Loucy (cell line): ENCODE data around the gene PODXL.

Source experiments
- H2AFZ ChIP-seq: fragments of 200-600 bp; sonication (generic); 2 replicates; pipeline ENCODE4 v1.6.0; 2016; ENCODE audit warnings: antibody characterized with exemption, mild to moderate bottlenecking, low read length, moderate library complexity
- H3F3A ChIP-seq: fragments of 200-600 bp; 2 replicates; pipeline ENCODE4 v1.6.0; 2016; ENCODE audit warnings: antibody characterized with exemption, low read depth, mild to moderate bottlenecking
- H3K27me3 ChIP-seq: fragments of 200-600 bp; sonication (generic); 2 replicates; pipeline ENCODE4 v1.6.1; 2014; ENCODE audit warnings: low read length, mild to moderate bottlenecking; ENCODE audit not compliant: insufficient read depth, poor library complexity, severe bottlenecking
- H3K36me3 ChIP-seq: fragments of 200-600 bp; sonication (generic); 2 replicates; pipeline ENCODE4 v1.6.1; 2016; ENCODE audit warnings: low read length; ENCODE audit not compliant: insufficient read depth
- H3K4me1 ChIP-seq: fragments of 200-600 bp; sonication (generic); 2 replicates; pipeline ENCODE4 v1.5.1; 2014; ENCODE audit warnings: low read length, mild to moderate bottlenecking; ENCODE audit not compliant: insufficient read depth, poor library complexity, severe bottlenecking
- H3K4me2 ChIP-seq: fragments of 200-600 bp; sonication (generic); 2 replicates; pipeline ENCODE4 v1.6.0; 2014; ENCODE audit warnings: antibody characterized with exemption, low read length, low read depth, mild to moderate bottlenecking; ENCODE audit not compliant: poor library complexity, severe bottlenecking
- H3K4me3 ChIP-seq: fragments of 200-600 bp; sonication (generic); 2 replicates; pipeline ENCODE4 v1.5.1; 2014; ENCODE audit warnings: low read length, mild to moderate bottlenecking, mixed read lengths; ENCODE audit not compliant: poor library complexity, severe bottlenecking
- H3K79me2 ChIP-seq: fragments of 200-600 bp; sonication (generic); 2 replicates; pipeline ENCODE4 v1.6.1; 2014; ENCODE audit warnings: low read length; ENCODE audit not compliant: insufficient read depth
- H3K9ac ChIP-seq: fragments of 200-600 bp; sonication (generic); 2 replicates; pipeline ENCODE4 v1.6.0; 2014; ENCODE audit warnings: mild to moderate bottlenecking, low read depth, low read length, moderate library complexity; ENCODE audit not compliant: poor library complexity, severe bottlenecking
- H3K9me2 ChIP-seq: fragments of 200-600 bp; sonication (generic); replicated peaks from 2 replicates; pipeline ENCODE4 v1.6.1; 2016; ENCODE audit warnings: low read depth, low read length, mixed read lengths
- H3K9me3 ChIP-seq: fragments of 200-600 bp; sonication (generic); 2 replicates; pipeline ENCODE4 v1.6.1; 2014; ENCODE audit warnings: mild to moderate bottlenecking, antibody characterized with exemption, low read length, low read depth; ENCODE audit not compliant: insufficient read depth
- H4K20me1 ChIP-seq: fragments of 200-600 bp; sonication (generic); 2 replicates; pipeline ENCODE4 v1.6.0; 2014; ENCODE audit warnings: antibody characterized with exemption, low read length, mild to moderate bottlenecking; ENCODE audit not compliant: insufficient read depth, poor library complexity, severe bottlenecking
- CTCF ChIP-seq: fragments of 200-600 bp; sonication (generic); conservative IDR thresholded peaks from 2 replicates; pipeline ENCODE4 v1.5.1; 2014; ENCODE audit warnings: mild to moderate bottlenecking, antibody characterized with exemption, low read length
- EZH2phosphoT487 ChIP-seq: fragments of 200-600 bp; IDR thresholded peaks from 2 replicates; pipeline ENCODE4 v1.6.1; 2018; ENCODE audit warnings: antibody characterized with exemption, mild to moderate bottlenecking, moderate library complexity, borderline replicate concordance

The PODXL gene

DNA sequence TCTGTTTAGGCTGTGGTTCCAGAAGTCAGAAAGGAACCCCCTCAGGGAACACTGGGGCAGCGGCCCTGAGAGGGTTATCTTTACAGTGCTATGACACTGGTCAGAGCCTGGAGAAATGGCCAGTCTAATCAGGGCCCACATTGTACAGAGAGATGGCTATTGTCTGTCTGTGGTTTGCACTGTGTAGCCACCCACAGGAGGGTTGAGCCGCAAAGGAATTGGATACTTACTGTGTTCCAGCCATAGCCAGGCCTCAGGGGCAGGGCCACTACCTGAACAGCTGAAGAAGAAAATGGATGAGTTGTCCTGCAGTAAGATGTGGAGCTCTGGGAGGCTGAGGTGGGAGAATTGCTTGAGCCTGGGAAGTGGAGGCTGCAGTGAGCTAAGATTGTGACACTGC lies 47.5 kb upstream of the PODXL start:
- no peak for TF ChIP-seq CTCF
- TF ChIP-seq EZH2phosphoT487: no peak
- no peaks in the 10 kb centered on the region for H3K4me1 ChIP-seq
- H3K36me3 ChIP-seq: no peaks in the 10 kb centered on the region
- no peak overlapping the region for H3K4me3 ChIP-seq
- no peaks in the 10 kb centered on the region for H3K27me3 ChIP-seq
- H3K79me2 ChIP-seq: no peaks in the 10 kb centered on the region
- no peak overlapping the region for H3K4me2 ChIP-seq
- no peak overlapping the region for H2AFZ ChIP-seq
- no peak overlapping the region for H3K9ac ChIP-seq
- H3K9me2 ChIP-seq: no peaks in the 10 kb centered on the region
- no peaks in the 10 kb centered on the region for H4K20me1 ChIP-seq
- no peaks in the 10 kb centered on the region for H3F3A ChIP-seq
- no peaks in the 10 kb centered on the region for H3K9me3 ChIP-seq

DNA sequence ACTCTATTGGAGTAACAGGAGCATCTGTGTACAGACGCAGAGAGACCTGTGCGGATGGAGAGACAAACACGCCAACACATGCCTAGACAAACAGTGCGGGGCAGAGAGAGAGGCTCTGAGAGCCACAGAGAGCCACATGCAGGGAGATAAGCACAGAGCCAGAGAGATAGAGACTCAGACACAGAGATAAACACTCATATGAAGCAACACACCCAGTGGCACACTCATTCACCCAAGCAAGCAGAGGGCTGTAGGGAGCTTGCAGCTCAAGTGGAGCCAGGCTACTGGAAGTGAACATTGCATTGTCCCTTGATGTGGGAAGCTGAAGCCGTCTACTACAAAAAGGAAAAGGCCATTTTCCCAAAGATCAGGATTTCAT lies 46.6 kb upstream of the PODXL start:
- no peak overlapping the region for H3K4me3 ChIP-seq
- no peaks in the 10 kb centered on the region for H3K9me2 ChIP-seq
- H3F3A ChIP-seq: no peaks in the 10 kb centered on the region
- TF ChIP-seq CTCF (no peak), EZH2phosphoT487 (no peak)
- no peaks in the 10 kb centered on the region for H3K9me3 ChIP-seq
- no peaks in the 10 kb centered on the region for H3K27me3 ChIP-seq
- no peaks in the 10 kb centered on the region for H3K4me1 ChIP-seq
- H3K36me3 ChIP-seq: no peaks in the 10 kb centered on the region
- H3K4me2 ChIP-seq: no peak overlapping the region
- H2AFZ ChIP-seq: no peak overlapping the region
- H3K9ac ChIP-seq: no peak overlapping the region
- no peaks in the 10 kb centered on the region for H3K79me2 ChIP-seq
- no peaks in the 10 kb centered on the region for H4K20me1 ChIP-seq

DNA sequence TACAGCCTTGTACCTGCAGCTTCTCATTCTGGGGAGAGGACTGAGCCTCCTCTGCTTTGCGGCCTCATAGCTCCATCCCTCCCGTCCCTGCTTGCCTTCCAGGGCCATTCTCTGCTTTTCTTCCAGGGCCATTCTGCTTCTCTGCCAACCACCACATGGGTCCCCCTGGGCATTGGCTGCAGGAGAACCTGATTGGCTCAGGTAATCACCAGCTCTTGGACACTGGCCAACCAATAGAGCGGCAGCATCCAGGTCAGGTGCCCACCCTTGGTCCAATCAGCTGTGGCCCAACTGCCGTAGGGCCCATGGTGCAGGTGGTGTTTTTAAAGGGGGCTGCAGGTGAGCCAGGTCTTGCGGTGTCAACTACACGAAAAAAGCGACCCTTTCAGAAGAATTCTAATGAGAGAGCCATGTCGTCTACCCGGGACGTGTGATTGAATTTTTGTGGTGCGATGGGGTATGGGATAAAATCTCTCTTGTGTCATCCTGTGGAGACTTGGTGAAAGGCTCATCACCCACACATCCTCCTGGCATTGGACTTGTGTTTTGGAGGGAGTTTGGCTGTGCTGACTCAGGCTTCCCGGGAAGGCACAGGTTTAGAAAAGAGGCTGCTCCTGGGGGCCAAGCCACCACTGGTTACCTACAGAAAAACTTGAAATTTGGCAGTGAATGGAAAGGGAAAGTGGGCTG lies 46.0 kb upstream of the PODXL start:
- no peaks in the 10 kb centered on the region for H3K9me2 ChIP-seq
- no peaks in the 10 kb centered on the region for H3K9me3 ChIP-seq
- H3K4me1 ChIP-seq: no peaks in the 10 kb centered on the region
- H4K20me1 ChIP-seq: no peaks in the 10 kb centered on the region
- H3K4me3 ChIP-seq: no peak overlapping the region
- H3K79me2 ChIP-seq: no peaks in the 10 kb centered on the region
- no peaks in the 10 kb centered on the region for H3K36me3 ChIP-seq
- H3F3A ChIP-seq: no peaks in the 10 kb centered on the region
- H3K4me2 ChIP-seq: no peak overlapping the region
- H3K27me3 ChIP-seq: no peaks in the 10 kb centered on the region
- no peak for TF ChIP-seq EZH2phosphoT487
- no peak for TF ChIP-seq CTCF
- no peak overlapping the region for H3K9ac ChIP-seq
- H2AFZ ChIP-seq: no peak overlapping the region
